Omental fat pad (tissue), 4 donors: ENCODE data around the gene ROBO2. TPM values are rescaled to one million over a fixed set of nuclear protein-coding genes. Genes with fewer than 3 reads are reported as not detected.

ENCODE experiments used
- ATAC-seq: fragments of 150-250 bp; one replicate; pipeline ENCODE4 v1.9.1; 2016; ENCODE audit warnings: mild to moderate bottlenecking, moderate library complexity; ENCODE audit not compliant: low FRiP score
- DNase-seq: peaks from one replicate; pipeline ENCODE4 v3.0.0-alpha.2; 2019; ENCODE audit warnings: low spot score
- CTCF ChIP-seq, 3 donors: fragments of 450-650 bp; IDR thresholded peaks; one replicate each; pipeline ENCODE4 v1.5.1; 2016 to 2017; ENCODE audit warnings: antibody characterized with exemption in 3 of 3, mild to moderate bottlenecking in 3 of 3, moderate library complexity in 2 of 3
- total RNA-seq, 4 donors: library from RNA; depleted of rRNA; stranded (reverse); fragments of >200 nt; gene quantifications; one replicate each; pipeline ENCODE4 v1.1.0, GENCODE V29; 2016

The ROBO2 gene
- total RNA-seq, 4 donors from 2014 or later, result 0.12 to 1.3 (median 1.1) TPM

DNA sequence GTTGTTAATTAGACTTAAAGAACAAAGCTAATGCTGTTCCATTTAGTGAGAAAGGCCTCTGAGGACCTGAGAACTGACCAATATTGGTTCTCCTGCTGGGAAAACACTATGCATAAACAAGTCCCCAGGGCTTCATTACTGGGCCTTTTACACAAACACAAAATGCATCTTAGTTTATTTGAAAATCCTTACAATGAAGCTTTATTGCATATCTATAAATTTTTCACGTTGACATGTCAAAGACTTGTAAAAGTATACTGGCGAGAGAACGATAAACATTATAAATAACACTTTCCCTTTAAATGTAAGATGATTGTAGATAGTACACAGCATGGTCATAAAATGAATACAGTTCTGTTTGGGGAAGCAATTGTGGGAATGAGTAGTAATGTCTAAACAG, 151.7 kb downstream of the ROBO2 start:
- no peak for ATAC-seq
- TF ChIP-seq CTCF (IDR thresholded peaks at IDR 0.05), result no peak
- DNase-seq, result no peak

DNA sequence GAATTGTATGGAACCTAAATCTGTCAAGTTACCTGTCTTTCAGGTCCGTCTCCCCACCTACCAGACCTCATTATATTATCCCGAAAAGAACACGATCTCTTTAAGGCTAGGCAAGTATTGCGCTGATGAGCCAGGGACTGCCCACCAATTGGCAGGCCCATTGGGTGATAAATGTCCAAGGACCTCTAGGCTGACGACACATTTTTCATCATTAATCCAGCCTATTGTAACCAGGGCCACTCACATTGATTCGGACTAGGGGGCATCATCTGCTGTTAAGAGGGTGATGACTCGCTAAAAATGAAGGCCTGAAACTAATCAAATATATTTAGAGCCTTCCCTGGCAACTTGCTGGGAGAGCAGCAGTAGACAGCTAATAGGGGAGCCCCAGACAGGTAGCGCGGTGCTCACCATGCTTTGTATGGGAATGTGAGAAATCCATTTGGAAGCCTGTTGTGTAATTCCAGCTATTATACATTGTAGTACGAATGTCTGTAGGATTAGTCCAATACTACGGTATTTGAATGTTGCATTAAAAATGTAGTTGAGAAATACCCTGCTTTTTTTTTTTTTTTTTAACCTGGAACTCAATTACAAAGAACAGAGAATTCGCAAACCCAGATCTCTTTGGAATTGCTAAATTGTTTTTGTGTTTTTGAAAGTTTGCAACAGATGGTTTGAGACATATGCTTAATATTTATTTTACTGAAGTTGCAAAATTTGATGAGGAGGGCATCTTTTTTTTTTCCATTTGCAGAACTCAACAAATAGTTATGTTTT, 156.1 kb downstream of the ROBO2 start:
- no peak for DNase-seq

DNA sequence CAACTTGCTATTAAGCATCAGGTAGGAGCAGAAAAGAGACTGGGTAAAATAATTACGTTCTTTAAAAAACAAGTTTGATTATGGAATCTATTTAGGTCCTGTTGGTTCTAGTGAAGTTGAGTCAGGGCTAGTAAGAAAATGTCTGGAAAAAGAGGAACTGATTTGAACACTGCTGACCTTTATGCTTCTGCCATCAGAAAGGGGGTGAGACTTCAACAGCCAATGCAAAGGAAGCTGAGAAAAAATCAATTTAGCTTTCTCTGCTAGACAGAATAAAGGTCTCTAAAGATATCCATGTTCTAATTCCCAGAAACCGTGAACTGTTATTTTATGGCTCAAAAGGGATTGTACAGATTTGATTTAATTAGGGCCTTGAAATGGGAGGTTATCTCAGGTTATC, 157.5 kb downstream of the ROBO2 start:
- DNase-seq (no peak), ATAC-seq (no peak)
- TF ChIP-seq CTCF (IDR thresholded peaks at IDR 0.05), result no peak

More for the DNA sequence above, 156.1 kb downstream of the ROBO2 start:
- no peak for ATAC-seq
- TF ChIP-seq CTCF (IDR thresholded peaks at IDR 0.05), result no peak

DNA sequence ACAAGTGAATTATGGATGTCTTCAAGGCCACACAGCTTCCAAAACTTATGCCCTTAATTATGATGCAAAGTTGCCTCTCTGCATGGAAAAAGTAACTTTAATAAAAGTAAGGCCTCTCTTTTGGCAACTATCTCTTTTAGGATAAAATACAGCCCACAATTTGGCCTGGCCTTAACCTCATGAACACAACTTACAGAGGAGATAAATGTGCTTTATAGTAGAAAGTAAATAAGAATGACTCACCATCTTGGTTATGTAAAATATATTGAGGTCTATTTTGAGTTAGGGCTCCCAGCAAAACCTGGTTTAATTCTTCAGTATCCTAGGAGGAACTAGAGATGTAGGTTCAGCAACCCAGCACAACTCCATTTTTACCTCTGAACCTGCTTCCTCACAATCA, 164.0 kb downstream of the ROBO2 start:
- no peak for DNase-seq
- TF ChIP-seq CTCF (IDR thresholded peaks at IDR 0.05), result no peak
- ATAC-seq, result no peak

- DNase-seq (no peak), ATAC-seq (no peak)
- no peak for TF ChIP-seq CTCF (IDR thresholded peaks at IDR 0.05)
Observed at GRCh38 chr3:77204788-77205187, 164.9 kb downstream of the ROBO2 start.

- ATAC-seq (no peak), DNase-seq (no peak)
Observed at GRCh38 chr3:77207753-77208152, 167.9 kb downstream of the ROBO2 start.

More at GRCh38 chr3:77207753-77208152, 167.9 kb downstream of the ROBO2 start:
- no peak for TF ChIP-seq CTCF (IDR thresholded peaks at IDR 0.05)
